ENCODE measurements around the gene KLHDC10. TPM values are rescaled to one million over a fixed set of nuclear protein-coding genes. Genes with fewer than 3 reads are reported as not detected.

Gene KLHDC10
- total RNA-seq, 1 experiment from 2014 or later: 48.0 TPM

Small RNAs within 50 kb of the gene (small RNA-seq; reads per million reads assigned to genes)
- 0 reads per million in 2 experiments for gene RNA5SP245

Other genes starting within 250 kb of the KLHDC10 start
- 55.0 and 60.0 TPM in 2 replicates for gene UBE2H, start 117.6 kb upstream of the KLHDC10 start, total RNA-seq (2014; rRNA removed; shearing (Covaris generic))
- gene ZC3HC1, start 19.2 kb upstream of the KLHDC10 start, total RNA-seq (2014; rRNA removed; shearing (Covaris generic)): 27.3 and 27.9 TPM in 2 replicates
- gene TMEM209, start 134.9 kb downstream of the KLHDC10 start, total RNA-seq (2014; rRNA removed; shearing (Covaris generic)): 79.1 and 86.0 TPM in 2 replicates
- 0.12 TPM in 1 of 2 replicates, not detected in the other for gene SSMEM1, start 137.3 kb downstream of the KLHDC10 start, total RNA-seq (2014; rRNA removed; shearing (Covaris generic))
- gene CPA2, start 196.3 kb downstream of the KLHDC10 start, total RNA-seq (2014; rRNA removed; shearing (Covaris generic)): 0.59 and 0.75 TPM in 2 replicates
- 1.6 and 1.8 TPM in 2 replicates for gene CPA4, start 222.6 kb downstream of the KLHDC10 start, total RNA-seq (2014; rRNA removed; shearing (Covaris generic))